OCI-LY3 (cell line): ENCODE results near the gene TAB3.
A peak's percentile ranks its signal among the peaks of the same experiment; 100 is the strongest.

Experiments
- H2AFZ ChIP-seq: fragments of 200-600, 300-600 bp; shearing (Covaris generic); 2 replicates; pipeline ENCODE4 v1.6.0; 2014; ENCODE audit warnings: antibody characterized with exemption, low read depth, low read length
- H3K27ac ChIP-seq: fragments of 200-600, 300-600 bp; sonication (generic); 2 replicates; pipeline ENCODE4 v1.5.1; 2014; ENCODE audit warnings: mild to moderate bottlenecking, low read length, moderate library complexity, mixed read lengths
- H3K27me3 ChIP-seq: fragments of 200-600, 300-600 bp; sonication (generic); 2 replicates; pipeline ENCODE4 v1.6.1; 2014; ENCODE audit warnings: low read depth, low read length, mixed read lengths
- H3K36me3 ChIP-seq: fragments of 200-600, 300-600 bp; sonication (generic); replicated peaks from 2 replicates; pipeline ENCODE3; 2014; ENCODE audit warnings: low read depth, low read length, mixed read lengths
- H3K4me1 ChIP-seq: fragments of 300-600, 200-600 bp; sonication (generic); 2 replicates; pipeline ENCODE4 v1.6.1; 2014; ENCODE audit warnings: low read length, mixed read lengths
- H3K4me2 ChIP-seq: fragments of 200-600, 300-600 bp; sonication (generic); 2 replicates; pipeline ENCODE4 v1.6.1; 2014; ENCODE audit warnings: low read length, mixed read lengths
- H3K4me3 ChIP-seq: fragments of 300-600, 200-600 bp; sonication (generic); 2 replicates; pipeline ENCODE4 v1.5.1; 2014; ENCODE audit warnings: antibody characterized with exemption, mild to moderate bottlenecking, low read length, moderate library complexity
- H3K79me2 ChIP-seq: fragments of 300-600, 200-600 bp; shearing (Covaris generic); 2 replicates; pipeline ENCODE4 v1.6.1; 2014; ENCODE audit warnings: mild to moderate bottlenecking, low read length, mixed read lengths
- H3K9ac ChIP-seq: fragments of 300-600, 200-600 bp; shearing (Covaris generic); 2 replicates; pipeline ENCODE4 v1.6.0; 2014; ENCODE audit warnings: mild to moderate bottlenecking, low read length, moderate library complexity
- H3K9me3 ChIP-seq: fragments of 200-600, 300-600 bp; shearing (Covaris generic); 2 replicates; pipeline ENCODE4 v1.6.1; 2014; ENCODE audit warnings: low read length, mixed read lengths; ENCODE audit not compliant: insufficient read depth
- H4K20me1 ChIP-seq: fragments of 200-600, 300-600 bp; sonication (generic); 2 replicates; pipeline ENCODE4 v1.6.1; 2016; ENCODE audit warnings: low read length, mixed read lengths; ENCODE audit not compliant: insufficient read depth
- CTCF ChIP-seq: fragments of 200-600, 300-600 bp; sonication (generic); IDR thresholded peaks from 2 replicates; pipeline ENCODE4 v1.5.1; 2014; ENCODE audit warnings: antibody characterized with exemption, low read length, low read depth
- EZH2phosphoT487 ChIP-seq: fragments of 200-600 bp; shearing (Covaris generic); IDR thresholded peaks from 2 replicates; pipeline ENCODE4 v1.6.1; 2018; ENCODE audit warnings: antibody characterized with exemption, mixed run types, low read depth

TAB3 gene

GRCh38 chrX:30893206-30893605 lies 4.2 kb upstream of the TAB3 start:
- Histone ChIP-seq H3K9me3 (no peaks in the 10 kb centered on the region), H3K79me2 (peaks cover 7% of the 10 kb centered on the region), H2AFZ (no peak overlapping the region)

GRCh38 chrX:30892591-30892990 lies 3.5 kb upstream of the TAB3 start:
- no peak overlapping the region for H3K9ac ChIP-seq
- H3K4me2 ChIP-seq, result no peak overlapping the region

More at GRCh38 chrX:30893206-30893605, 4.2 kb upstream of the TAB3 start:
- Histone ChIP-seq H3K36me3 (no peaks in the 10 kb centered on the region), H3K9ac (no peak overlapping the region), H3K4me1 (peaks cover 6% of the 10 kb centered on the region; the same call in 1 of the 2 replicates), H3K27ac (no peak overlapping the region), H4K20me1 (no peaks in the 10 kb centered on the region), H3K27me3 (no peaks in the 10 kb centered on the region), H3K4me2 (no peak overlapping the region), H3K4me3 (no peak overlapping the region)
- TF ChIP-seq EZH2phosphoT487, result no peak
- TF ChIP-seq CTCF, result no peak

GRCh38 chrX:30888526-30889146 lies 418 bp downstream of the TAB3 start:
- no peaks in the 10 kb centered on the region for H3K9me3 ChIP-seq
- no peaks in the 10 kb centered on the region for H3K27me3 ChIP-seq
- peak overlapping the region; percentile 85 for H3K27ac ChIP-seq
- peak overlapping the region; percentile 96 for H3K4me3 ChIP-seq
- peak overlapping the region; percentile 88 for H3K9ac ChIP-seq
- H2AFZ ChIP-seq, result no peak overlapping the region
- peaks cover 14% of the 10 kb centered on the region for H3K4me1 ChIP-seq
- TF ChIP-seq EZH2phosphoT487 (no peak), CTCF (no peak)
- H4K20me1 ChIP-seq, result peaks cover 13% of the 10 kb centered on the region
- peak overlapping the region; percentile 80 for H3K4me2 ChIP-seq
- peaks cover 50% of the 10 kb centered on the region for H3K79me2 ChIP-seq
- H3K36me3 ChIP-seq, result no peaks in the 10 kb centered on the region

More at GRCh38 chrX:30892591-30892990, 3.5 kb upstream of the TAB3 start:
- Histone ChIP-seq H4K20me1 (peaks cover under 1% of the 10 kb centered on the region; the same call in 1 of the 2 replicates), H3K27me3 (no peaks in the 10 kb centered on the region), H3K36me3 (no peaks in the 10 kb centered on the region), H3K9me3 (no peaks in the 10 kb centered on the region), H2AFZ (no peak overlapping the region), H3K4me1 (peaks cover 10% of the 10 kb centered on the region), H3K4me3 (no peak overlapping the region), H3K27ac (no peak overlapping the region), H3K79me2 (peaks cover 13% of the 10 kb centered on the region)
- no peak for TF ChIP-seq CTCF
- no peak for TF ChIP-seq EZH2phosphoT487

- H3K79me2 ChIP-seq, result peaks cover 58% of the 10 kb centered on the region
Measured at GRCh38 chrX:30887721-30888120, 1.3 kb downstream of the TAB3 start.

More at GRCh38 chrX:30887721-30888120, 1.3 kb downstream of the TAB3 start:
- Histone ChIP-seq H3K4me3 (peak overlapping the region; percentile 96), H2AFZ (no peak overlapping the region), H3K4me2 (peak overlapping the region; percentile 80), H3K27me3 (no peaks in the 10 kb centered on the region), H3K9ac (peak overlapping the region; percentile 88), H3K9me3 (no peaks in the 10 kb centered on the region), H3K27ac (peak overlapping the region; percentile 85), H3K36me3 (no peaks in the 10 kb centered on the region), H3K4me1 (peaks cover 14% of the 10 kb centered on the region), H4K20me1 (peaks cover 13% of the 10 kb centered on the region)
- TF ChIP-seq CTCF, result no peak
- TF ChIP-seq EZH2phosphoT487, result no peak
